Stimulated activated CD4-positive, alpha-beta T cell treated with anti-CD3 and anti-CD28 coated beads, Interleukin-1b, Interleukin-23, amount 100 ng/mL, for 24 hours (primary cell): ENCODE results near the gene NPAS3.

Experiments used
- DNase-seq, 4 experiments: peaks; one replicate each; pipeline ENCODE4 v3.0.0-alpha.2; 2020; ENCODE audit warnings: low read depth in 4 of 4, low spot score in 1 of 4

The NPAS3 gene

GRCh38 chr14:33661101-33661500, 722.4 kb downstream of the NPAS3 start:
- DNase-seq, result no peak

GRCh38 chr14:33668066-33668465, 729.4 kb downstream of the NPAS3 start:
- no peak for DNase-seq

GRCh38 chr14:33669111-33669510, 730.4 kb downstream of the NPAS3 start:
- no peak for DNase-seq

GRCh38 chr14:33670235-33670634, 731.6 kb downstream of the NPAS3 start:
- no peak for DNase-seq

GRCh38 chr14:33671556-33671955, 732.9 kb downstream of the NPAS3 start:
- no peak for DNase-seq

- DNase-seq, result no peak
Observed at GRCh38 chr14:33674927-33675326, 736.2 kb downstream of the NPAS3 start.

GRCh38 chr14:33675415-33676130, 736.9 kb downstream of the NPAS3 start:
- no peak for DNase-seq

- DNase-seq, result no peak
Observed at GRCh38 chr14:33676135-33676566, 737.5 kb downstream of the NPAS3 start.

GRCh38 chr14:33676891-33677290, 738.2 kb downstream of the NPAS3 start:
- DNase-seq, result no peak

- DNase-seq, result no peak
Observed at GRCh38 chr14:33678005-33678404, 739.3 kb downstream of the NPAS3 start.

- no peak for DNase-seq
Observed at GRCh38 chr14:33679025-33679424, 740.3 kb downstream of the NPAS3 start.

- no peak for DNase-seq
Observed at GRCh38 chr14:33679461-33680225, 741.0 kb downstream of the NPAS3 start.

GRCh38 chr14:33680873-33681272, 742.2 kb downstream of the NPAS3 start:
- DNase-seq, result no peak

GRCh38 chr14:33682760-33683159, 744.1 kb downstream of the NPAS3 start:
- DNase-seq, result no peak

GRCh38 chr14:33685026-33685425, 746.3 kb downstream of the NPAS3 start:
- no peak for DNase-seq

GRCh38 chr14:33685698-33686097, 747.0 kb downstream of the NPAS3 start:
- DNase-seq, result no peak

- DNase-seq, result no peak
Observed at GRCh38 chr14:33686218-33686617, 747.5 kb downstream of the NPAS3 start.

GRCh38 chr14:33686856-33687255, 748.2 kb downstream of the NPAS3 start:
- DNase-seq, result no peak

- no peak for DNase-seq
Observed at GRCh38 chr14:33689680-33690079, 751.0 kb downstream of the NPAS3 start.

GRCh38 chr14:33691907-33692306, 753.2 kb downstream of the NPAS3 start:
- DNase-seq, result no peak

- no peak for DNase-seq
Observed at GRCh38 chr14:33692762-33693161, 754.1 kb downstream of the NPAS3 start.

- DNase-seq, result no peak
Observed at GRCh38 chr14:33693237-33693636, 754.6 kb downstream of the NPAS3 start.

- DNase-seq, result no peak
Observed at GRCh38 chr14:33696165-33696564, 757.5 kb downstream of the NPAS3 start.
